ENCODE data around the gene MKI67.
"Not testable (repeated sequence)": the region's sequence is repeated elsewhere in the genome, so short reads cannot be mapped to it uniquely, and the experiment has no call there.

The MKI67 gene, protein sequence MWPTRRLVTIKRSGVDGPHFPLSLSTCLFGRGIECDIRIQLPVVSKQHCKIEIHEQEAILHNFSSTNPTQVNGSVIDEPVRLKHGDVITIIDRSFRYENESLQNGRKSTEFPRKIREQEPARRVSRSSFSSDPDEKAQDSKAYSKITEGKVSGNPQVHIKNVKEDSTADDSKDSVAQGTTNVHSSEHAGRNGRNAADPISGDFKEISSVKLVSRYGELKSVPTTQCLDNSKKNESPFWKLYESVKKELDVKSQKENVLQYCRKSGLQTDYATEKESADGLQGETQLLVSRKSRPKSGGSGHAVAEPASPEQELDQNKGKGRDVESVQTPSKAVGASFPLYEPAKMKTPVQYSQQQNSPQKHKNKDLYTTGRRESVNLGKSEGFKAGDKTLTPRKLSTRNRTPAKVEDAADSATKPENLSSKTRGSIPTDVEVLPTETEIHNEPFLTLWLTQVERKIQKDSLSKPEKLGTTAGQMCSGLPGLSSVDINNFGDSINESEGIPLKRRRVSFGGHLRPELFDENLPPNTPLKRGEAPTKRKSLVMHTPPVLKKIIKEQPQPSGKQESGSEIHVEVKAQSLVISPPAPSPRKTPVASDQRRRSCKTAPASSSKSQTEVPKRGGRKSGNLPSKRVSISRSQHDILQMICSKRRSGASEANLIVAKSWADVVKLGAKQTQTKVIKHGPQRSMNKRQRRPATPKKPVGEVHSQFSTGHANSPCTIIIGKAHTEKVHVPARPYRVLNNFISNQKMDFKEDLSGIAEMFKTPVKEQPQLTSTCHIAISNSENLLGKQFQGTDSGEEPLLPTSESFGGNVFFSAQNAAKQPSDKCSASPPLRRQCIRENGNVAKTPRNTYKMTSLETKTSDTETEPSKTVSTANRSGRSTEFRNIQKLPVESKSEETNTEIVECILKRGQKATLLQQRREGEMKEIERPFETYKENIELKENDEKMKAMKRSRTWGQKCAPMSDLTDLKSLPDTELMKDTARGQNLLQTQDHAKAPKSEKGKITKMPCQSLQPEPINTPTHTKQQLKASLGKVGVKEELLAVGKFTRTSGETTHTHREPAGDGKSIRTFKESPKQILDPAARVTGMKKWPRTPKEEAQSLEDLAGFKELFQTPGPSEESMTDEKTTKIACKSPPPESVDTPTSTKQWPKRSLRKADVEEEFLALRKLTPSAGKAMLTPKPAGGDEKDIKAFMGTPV (N-terminal part only)

DNA sequence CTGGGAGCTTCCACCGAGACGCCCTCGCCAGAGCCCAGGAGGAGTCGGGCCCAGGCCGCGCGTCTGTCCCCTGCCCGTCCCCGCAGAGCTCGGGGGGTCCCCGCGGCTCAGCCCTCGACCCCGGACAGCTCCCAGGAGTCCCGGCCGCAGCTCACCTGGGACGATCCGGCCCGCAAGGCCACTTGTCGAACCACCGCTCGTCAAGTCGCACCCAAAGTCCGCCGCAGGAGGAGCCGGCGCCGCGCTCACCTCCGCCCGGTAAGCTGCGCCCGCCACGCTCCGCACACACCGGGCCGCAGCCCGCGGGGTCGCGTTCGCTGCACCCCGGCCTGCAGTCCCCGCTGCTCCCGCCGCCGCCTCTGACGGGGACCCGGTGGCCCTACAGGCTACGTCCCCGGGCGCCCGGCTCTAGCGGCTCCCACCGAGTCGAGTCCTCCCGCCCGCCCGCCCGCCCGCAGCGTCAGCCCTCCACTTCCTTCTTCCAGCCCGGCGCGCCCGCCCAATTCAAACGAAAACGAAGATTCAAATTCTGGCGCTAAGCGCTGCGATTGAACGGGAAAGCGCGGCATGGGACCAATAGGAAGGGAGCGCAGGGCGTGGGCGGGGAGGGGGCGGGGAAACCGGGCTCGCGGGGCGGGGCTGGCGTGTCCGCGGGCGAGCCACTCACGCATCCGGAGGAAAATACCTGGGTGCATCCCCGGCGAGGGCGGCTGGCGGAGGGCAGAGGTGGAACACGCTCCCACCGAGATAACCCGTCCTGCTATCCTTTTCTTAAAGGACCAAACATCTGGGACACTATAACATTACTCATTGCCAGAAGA is at the start of gene MKI67:
TSS of gene MKI67 (minus strand) at position 480 of the 821 bp plus-strand sequence. CDS start 756 bp downstream, outside the sequence.
- peak; percentile 85 for DNase-seq

DNA sequence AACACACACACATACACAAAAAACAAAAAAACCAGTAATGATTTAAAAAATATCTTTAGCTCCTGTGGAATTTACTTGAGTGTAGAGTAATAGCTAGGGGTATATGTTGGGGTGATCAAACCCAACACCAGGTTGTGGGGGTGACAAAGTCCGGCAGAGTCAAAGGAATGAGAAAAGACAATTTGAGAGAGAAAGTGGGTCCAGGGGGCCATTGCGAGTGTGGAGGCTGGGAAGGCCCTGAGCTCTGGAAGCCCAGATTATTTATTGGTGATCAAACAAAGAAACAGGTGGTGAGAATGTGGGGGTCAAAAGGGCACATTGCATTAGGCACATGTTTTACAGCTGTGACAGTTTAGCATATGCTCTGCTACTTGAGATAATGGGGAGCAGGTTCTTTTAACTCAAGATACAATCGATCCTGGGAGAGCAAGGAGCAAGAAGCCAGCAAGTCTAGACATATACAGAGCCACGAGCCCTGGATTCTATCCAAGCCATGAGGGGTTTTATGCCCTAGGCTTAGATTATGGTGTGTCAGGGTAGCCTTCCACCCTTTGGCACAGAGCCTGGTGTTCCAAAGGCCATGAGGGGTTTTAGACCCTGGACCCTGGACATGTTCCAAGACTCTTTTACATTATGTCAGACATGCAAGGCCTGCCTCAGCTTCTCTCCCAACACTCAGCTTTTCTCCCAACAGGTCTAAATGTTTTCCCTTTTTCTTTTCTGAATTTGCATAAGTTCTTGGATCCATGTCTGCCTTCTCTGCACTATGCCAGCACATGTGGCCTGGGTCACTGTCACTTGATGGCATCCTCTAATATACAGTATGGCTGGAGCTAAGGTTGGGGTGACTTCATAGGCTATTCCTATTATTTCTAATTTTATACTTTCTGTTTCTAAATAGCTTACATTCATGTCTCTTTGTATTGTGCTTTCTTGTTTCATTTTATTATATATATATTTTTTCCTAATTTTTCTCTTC is 48.6 kb upstream of the MKI67 start:
- no peak for DNase-seq

DNA sequence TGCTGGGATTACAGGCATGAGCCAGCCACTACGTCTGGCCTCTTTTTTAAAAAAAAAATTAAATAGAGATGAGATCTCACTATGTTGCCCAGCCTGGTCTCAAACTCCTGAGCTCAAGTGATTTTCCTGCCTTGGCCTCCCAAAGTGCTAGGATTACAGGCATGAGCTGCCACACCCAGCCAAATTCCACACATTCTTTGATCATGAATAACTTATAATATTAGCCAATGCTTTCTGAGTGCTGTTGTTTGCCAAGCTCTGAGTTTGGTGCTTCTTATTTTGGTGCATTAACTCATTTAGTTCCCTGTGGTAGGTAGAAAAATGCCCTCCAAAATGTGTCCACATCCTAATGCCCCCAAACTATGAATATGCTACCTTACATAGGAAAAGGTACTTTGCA is 47.2 kb upstream of the MKI67 start:
- no peak for DNase-seq

DNA sequence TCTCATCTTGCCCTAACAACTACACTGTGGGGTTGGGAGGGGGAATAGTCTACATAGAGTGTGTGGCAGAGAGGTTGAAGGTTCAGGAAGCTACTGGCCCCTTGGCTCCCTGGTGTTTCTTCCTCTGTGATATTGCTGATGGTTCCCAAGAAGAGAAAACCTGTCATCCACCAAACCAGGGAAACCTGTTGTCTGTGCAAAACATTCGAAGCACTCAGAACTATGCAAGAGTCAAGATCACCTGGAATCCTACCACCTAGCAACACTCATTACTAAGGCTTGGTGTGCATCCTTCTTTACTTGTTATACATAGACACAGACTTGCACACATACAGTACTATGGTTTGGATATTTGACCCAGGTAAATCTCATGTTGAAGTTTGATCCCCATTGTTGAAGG is 46.5 kb upstream of the MKI67 start:
- no peak for DNase-seq

DNA sequence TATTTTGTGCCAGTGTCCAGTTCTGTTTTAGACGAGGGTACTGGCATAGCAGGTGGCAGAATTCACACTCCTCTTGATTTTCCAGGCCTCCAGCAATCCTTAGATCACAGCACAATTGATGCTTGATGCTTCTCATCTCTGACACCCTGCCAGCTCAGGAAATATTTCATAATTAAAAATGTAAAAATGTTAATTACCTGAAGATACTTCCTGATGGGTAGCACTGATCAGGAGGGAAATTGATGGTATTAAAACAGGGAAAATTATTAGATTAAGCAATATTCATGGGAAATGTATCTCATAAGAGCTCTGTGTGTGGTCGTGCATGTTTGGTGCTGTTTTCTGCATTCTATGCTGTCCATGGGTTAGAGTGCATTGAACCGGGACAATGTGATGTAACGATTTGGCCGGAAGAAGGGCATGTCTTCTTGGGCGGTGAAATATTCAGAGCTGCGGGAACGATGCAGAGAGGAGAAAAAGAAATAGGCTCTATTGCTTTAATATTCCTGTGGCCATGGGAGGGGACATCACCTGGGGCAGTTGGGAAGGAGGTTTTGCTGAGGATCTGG is 43.7 kb upstream of the MKI67 start:
- DNase-seq: no peak

DNA sequence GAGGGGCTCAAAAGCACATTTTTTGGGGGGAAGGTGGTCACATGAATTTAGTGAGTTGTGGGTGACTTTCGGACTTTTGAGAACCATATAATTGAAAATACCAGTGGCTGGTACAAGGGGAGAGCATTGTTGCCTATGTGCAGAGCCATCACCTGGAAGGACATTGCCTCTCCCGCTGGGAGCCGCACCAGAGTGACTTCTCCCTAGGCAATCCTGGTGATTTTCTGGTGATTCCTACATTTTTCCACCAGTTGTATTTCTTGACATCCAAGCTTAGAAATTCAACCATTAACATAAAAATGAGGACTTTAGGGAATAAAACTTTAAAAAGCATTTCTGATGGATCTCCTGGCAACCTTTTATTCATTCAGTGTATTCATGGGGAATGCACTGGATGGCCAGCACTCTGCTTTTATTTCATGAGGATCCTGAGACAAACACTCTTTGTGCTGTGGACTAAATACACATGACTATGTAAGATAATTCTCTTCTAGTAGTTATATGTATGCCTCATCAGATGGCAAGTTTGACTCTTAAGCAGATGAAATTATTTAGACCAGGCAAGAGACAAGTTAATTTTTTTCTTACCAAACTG is 41.8 kb upstream of the MKI67 start:
- no peak for DNase-seq

DNA sequence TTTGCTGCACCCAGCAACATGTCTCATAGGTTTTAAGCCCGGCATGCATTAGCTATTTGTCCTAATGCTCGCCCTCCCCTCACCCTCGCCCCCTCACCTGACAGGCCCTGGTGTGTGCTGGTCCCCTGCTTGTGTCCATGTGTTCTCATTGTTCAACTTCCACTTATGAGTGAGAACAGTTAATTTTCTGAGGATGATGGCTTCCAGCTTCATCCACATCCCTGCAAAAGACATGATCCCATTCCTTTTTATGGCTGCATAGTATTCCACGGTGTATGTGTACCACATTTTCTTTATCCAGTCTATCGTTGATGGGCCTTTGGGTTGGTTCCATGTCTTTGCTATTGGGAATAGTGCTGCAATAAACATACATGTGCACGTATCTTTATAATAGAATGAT is 40.9 kb upstream of the MKI67 start:
- DNase-seq: not testable (repeated sequence)

DNA sequence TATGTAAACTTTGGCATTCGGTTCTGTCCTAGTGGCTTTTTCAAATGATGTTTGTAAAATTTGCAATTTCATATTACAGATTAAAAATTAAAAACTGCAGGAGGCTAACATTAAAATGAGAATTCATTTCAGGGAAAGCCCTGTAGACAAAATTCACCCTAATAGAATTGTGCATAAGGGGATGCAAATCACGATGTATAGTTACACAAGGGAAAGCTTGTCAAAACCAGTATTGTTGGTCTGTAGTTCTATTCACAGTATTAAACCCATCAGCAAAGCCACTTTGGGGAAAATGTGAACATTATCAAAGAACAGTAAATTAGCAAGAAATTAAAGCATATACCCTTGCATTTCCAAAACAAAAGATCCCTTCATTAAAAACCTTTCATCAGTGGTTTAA is 39.9 kb upstream of the MKI67 start:
- DNase-seq: no peak

DNA sequence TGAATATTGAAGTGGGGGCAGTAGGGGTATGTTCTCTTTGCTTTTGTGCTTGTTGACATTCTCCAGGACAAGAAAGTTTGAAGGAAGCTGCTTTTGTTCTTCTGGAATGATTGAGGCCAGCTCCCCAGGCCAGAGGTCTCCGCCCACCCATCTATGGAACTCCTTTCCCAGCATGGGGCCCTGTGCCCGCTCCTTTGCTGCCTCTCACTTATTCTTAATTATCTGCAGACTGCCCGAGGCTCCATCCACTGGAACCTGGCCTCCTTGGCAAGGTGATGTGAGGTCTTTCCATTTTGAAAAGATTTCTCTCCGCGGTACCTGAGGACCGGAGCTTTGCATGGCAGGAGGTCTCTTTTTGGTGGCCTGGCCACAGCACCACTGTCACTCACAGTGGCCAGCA is 39.3 kb upstream of the MKI67 start:
- no peak for DNase-seq

DNA sequence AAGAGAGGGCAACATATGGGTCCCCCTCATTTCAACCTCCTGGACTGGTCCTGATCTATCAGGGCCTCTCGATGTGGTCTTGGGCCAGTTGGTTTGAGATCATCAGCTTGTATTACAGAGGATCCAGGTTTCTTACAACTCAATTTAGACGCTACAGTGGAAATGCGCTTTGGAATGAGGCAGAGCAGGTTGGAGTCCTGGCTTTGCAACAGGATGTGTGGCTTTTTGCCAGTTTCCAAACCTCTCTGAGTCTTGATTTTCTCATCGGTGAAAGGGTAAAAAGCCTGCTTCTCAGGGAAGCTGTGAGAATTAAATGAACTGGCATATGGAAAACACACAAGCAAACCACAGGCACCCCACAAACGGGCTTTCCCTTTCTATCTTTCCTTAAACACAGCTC is 37.5 kb upstream of the MKI67 start:
- DNase-seq: no peak

DNA sequence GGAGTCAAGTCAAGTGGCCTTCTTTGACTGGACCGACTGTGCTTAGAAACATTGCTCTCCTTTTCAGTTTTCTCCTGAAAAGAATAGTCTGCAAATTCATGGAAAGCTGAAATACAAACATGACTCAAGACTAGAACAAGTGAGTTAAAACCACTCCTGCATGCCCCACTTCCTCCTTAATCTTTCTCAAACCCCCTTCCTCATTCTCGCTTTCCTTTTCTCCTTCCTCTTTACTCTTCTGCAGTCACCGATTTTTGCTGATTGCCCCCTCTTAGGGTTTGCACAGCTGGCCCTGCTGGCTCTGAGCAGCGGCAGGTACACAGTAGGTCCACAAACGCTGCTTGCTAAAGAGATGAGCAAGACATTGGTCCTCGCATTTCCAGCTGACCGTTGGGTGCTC is 34.8 kb upstream of the MKI67 start:
- DNase-seq: no peak

DNA sequence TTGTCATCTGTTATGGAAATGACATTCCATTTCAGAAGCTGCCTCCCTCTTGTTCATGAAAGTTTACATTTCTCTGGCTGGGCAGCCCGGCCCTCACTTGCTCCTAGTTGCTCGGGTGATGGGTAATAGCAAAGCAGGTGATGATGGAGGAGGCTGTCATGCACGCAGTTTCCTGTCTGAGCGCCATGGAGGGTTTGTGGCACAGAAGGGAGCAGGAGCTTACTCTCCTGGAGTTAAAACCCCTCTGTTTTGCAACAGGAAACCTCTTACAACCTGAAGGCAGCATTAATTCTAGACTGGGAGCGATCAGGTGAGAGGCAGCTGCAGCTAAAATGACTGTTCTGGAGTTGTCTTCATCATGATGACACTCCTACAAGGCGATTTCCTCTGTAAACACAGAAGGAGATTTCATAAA is 34.1 kb upstream of the MKI67 start:
- no peak for DNase-seq

DNA sequence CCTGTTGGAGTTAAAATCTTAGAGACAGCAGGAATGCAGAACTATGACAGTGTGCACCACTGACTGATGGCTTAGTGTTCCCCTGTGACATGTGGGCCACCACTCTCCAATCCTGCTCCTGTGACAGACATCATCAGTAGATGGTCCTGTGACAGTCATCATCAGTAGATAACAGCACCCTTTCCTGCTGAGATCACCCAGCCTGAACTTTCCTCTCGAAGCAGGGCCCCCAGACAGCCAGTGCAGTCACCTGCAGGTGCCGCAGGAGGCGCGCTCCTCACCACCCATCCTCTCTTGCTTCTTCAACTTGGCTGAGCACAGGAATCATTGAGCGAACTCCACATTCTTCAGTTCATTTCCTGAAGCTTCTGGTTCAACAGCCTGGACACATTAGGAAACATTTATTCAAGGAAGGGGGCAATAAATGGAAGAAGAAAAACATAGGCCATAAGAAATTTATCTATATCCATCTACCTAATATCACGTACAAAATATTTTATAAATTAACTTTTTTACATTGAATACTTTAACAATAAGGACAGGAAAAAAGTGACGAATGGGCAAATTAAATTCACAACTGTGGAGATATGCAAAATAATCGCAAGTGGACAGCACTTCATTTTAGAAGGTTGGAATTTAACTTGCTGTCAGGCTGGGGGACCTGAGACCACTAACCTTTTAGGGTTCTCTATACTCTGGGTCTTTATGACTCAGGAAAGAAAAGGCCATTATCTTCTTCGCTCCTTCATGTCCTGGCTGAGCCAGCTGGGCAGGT is 32.0 kb upstream of the MKI67 start:
- DNase-seq: no peak

DNA sequence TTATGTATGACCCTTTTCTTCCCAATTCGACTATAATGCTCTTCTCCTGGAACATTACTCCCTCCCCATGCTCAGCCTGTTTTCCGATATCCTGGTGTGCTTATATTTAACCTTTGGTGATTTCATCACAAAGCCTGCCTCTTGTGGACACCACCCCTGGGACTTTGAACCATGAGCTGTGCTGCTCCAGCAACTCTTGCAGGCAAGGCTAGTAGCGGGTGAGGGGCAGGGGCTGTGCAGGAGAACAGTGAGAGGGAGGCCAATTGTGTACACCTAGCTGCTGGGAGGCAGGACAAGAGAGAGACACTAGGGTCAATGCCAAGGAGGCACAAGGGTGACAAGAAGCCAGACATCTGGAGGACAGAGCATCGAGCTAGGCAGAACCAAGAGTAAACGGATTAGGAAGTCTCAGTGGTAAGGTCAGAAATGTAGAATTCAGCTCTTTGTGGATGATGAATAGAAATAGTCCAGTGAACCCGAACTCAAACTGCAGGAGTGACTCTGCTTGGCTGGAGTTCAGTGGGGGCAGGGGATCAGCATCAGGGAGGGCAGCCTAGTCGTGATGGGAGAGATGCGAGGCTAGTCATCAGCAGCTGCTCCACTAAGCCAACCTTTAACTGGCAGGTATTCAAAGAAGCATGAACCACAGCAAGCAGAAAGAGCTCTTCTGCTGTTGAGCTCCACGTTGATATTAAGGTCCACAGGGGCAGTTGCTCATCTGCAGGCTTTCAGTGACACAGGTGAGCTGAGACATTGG is 31.0 kb upstream of the MKI67 start:
- no peak for DNase-seq

DNA sequence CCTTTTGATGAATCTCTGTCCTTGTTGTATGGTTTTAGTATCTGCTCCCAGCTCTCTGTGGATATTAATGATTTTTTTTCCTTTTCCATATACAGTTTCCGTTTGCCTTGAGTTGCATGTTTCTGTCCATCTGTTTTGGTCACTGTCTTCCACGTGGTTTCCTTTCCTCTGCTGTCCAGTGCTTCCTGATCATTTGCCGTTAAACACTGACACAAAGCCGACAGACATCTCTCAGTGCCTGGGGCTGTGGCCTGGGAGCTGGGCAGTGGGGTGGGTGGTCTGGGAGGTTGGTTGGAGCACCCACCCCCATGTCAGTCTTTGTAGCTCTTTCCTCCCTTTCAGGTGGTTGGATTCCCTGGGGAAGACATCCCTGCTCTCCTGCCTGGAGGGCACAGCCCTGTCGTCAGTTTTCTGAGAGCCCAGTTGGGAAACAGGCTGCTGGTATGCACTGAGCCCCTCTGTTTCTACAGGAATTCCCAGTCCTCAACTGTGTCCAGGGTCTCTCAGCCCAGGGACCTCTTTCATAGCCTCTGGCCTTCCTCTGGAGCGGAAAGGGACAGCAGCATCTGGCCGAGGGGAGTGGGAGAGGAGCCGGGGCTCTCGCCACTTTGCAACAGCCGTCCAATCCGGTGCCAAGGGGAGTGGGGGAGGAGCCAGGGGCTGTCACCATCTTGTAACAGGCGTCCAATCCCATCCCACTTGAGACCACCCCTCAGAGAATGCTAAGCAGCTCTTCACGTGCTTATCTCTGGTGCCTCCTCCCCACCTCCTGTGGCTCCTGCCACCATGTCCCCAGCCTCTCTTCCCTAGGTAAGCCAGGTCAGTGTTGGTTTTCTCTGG is 26.7 kb upstream of the MKI67 start:
- no peak for DNase-seq

DNA sequence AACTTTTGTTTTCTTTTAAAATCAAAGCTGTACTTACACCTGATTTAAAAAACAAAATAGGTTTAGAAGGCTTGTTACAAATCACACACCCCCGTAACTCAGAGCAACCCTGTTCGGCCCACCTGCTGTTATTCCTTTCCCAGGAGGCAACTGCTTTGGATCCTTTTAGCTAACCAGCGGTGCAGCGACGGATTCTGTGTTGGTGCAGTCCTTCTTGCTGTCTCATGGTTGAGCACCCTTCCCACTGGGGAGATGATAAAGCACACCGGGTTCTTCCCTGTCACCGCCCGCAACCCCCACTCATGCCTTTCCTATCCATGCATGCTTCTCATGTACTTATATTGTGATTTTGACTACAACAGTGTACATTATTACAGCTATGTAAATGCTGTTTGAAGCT is 24.8 kb upstream of the MKI67 start:
- no peak for DNase-seq

DNA sequence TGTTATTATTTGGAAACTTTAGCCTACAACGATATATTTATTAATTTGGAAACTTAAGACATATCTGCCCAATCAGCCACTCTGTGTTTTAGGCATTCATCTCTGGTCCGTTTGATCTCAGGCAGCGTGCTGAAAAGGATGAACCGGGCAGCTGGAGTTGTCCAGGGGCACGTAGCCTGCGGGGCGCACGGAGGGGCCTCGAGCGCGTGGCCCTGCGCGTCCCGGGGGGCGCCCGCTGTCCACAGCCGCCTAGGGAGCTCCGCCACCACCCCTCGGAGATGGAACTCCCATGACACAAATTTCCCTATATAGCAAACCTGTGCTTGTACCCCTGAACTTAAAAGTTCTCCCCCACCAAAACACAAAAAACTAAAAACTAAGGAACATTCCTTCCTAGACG is 24.3 kb upstream of the MKI67 start:
- DNase-seq: no peak

DNA sequence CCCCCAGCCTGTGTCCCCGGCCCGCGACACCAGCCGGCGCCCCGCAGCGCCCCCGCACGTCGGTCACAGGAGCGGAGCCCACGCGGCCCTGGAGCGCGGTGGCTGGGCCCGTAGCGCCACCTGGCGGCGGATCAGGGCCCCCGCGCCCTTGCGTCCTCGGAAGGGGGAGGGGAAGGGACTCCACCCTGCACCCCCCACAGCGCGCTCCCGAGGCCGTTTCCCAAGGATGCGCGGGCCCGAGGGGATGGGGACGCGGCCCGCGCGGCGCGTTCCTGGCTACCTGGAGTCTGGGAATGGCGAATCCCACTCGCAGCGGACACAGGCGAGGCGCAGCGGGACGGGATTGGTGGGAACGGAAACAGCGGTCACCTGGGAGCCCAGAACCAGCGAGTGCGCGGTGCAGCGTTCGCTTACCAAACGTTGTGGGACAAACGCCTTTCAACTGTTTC is 23.8 kb upstream of the MKI67 start:
- peak; percentile 79 for DNase-seq
